HepG2 (cell line): Measurements from ENCODE around the gene GNL1. TPM values are rescaled to one million over a fixed set of nuclear protein-coding genes. Genes with fewer than 3 reads are reported as not detected.
A peak's percentile ranks its signal among the peaks of the same experiment; 100 is the strongest.

Experiments
- BRD4 ChIP-seq: sonication (generic); formaldehyde crosslinking; IDR thresholded peaks from 2 replicates; pipeline ENCODE4 v1.4.0; 2020; ENCODE audit warnings: missing genetic modification reagents
- KLF12 ChIP-seq: sonication (generic); formaldehyde crosslinking; IDR thresholded peaks from 2 replicates; pipeline ENCODE4 v1.4.0; 2020; ENCODE audit warnings: missing genetic modification reagents, borderline replicate concordance
- NFKB2 ChIP-seq: sonication (generic); formaldehyde crosslinking; IDR thresholded peaks from 2 replicates; pipeline ENCODE4 v1.4.0; 2020; ENCODE audit warnings: missing genetic modification reagents, borderline replicate concordance
- PTBP1 ChIP-seq: fragments of 200-400 bp; formaldehyde crosslinking; IDR thresholded peaks from 2 replicates; pipeline ENCODE4 v1.6.1; 2018; ENCODE audit warnings: low read length, low read depth; ENCODE audit not compliant: poor library complexity, severe bottlenecking
- RBM22 ChIP-seq: fragments of 200-400 bp; formaldehyde crosslinking; optimal IDR thresholded peaks from 2 replicates; pipeline ENCODE3; 2017; ENCODE audit warnings: mild to moderate bottlenecking, low read length, moderate library complexity
- SP5 ChIP-seq: IDR thresholded peaks from 2 replicates; pipeline ENCODE4 v1.6.1; 2016; ENCODE audit warnings: low read depth, borderline replicate concordance
- TRIM24 ChIP-seq: sonication (generic); formaldehyde crosslinking; IDR thresholded peaks from 2 replicates; pipeline ENCODE4 v1.8.0; 2022; ENCODE audit warnings: mild to moderate bottlenecking, missing genetic modification reagents
- ZNF232 ChIP-seq: sonication (generic); formaldehyde crosslinking; IDR thresholded peaks from 2 replicates; pipeline ENCODE4 v1.4.0; 2020; ENCODE audit warnings: missing genetic modification reagents, borderline replicate concordance
- ZNF33A ChIP-seq: sonication (generic); formaldehyde crosslinking; IDR thresholded peaks from 2 replicates; pipeline ENCODE4 v1.5.1; 2020; ENCODE audit warnings: missing genetic modification reagents, mild to moderate bottlenecking, moderate library complexity, borderline replicate concordance
- ZNF607 ChIP-seq: sonication (generic); formaldehyde crosslinking; IDR thresholded peaks from 2 replicates; pipeline ENCODE4 v1.5.1; 2020; ENCODE audit warnings: missing genetic modification reagents, mild to moderate bottlenecking, borderline replicate concordance
- ZNF816 ChIP-seq: sonication (generic); formaldehyde crosslinking; IDR thresholded peaks from 2 replicates; pipeline ENCODE4 v1.8.0; 2022; ENCODE audit warnings: missing genetic modification reagents, mild to moderate bottlenecking, borderline replicate concordance
- polyA plus RNA-seq, 8 experiments: library from polyadenylated mRNA; depleted of rRNA in 3 of 8; stranded (reverse) in 7 of 8; unstranded in 1 of 8; fragments of >200 nt; fragmentation: Illumina TruSeq in 4 of 8; extraction: Trizol in 4 of 8; gene quantifications; 2 replicates each; pipeline versions ENCODE4 v1.2.1 to v1.2.3, GENCODE V29; 2011 to 2016; ENCODE audit warnings: low read depth in 4 of 8, missing spikeins in 1 of 8, mixed read lengths in 1 of 8; ENCODE audit not compliant: insufficient read depth in 1 of 8
- total RNA-seq, 5 experiments: library from RNA; depleted of rRNA; stranded (reverse); fragments of >200 nt; fragmentation: Illumina TruSeq; extraction: Trizol; gene quantifications; 2 replicates each; pipeline ENCODE4 v1.2.3, GENCODE V29; 2016; ENCODE audit warnings: low read depth in 1 of 5
- TF ChIP-seq, protein P1 (sequence below): sonication (generic); formaldehyde crosslinking; IDR thresholded peaks from 2 replicates; pipeline ENCODE4 v1.4.0; 2020; ENCODE audit warnings: missing genetic modification reagents, borderline replicate concordance
- TF ChIP-seq, protein P2 (sequence below): IDR thresholded peaks from 2 replicates; pipeline ENCODE4 v1.6.1; 2018; ENCODE audit warnings: missing genetic modification reagents
- TF ChIP-seq, protein P3 (sequence below): sonication (generic); formaldehyde crosslinking; IDR thresholded peaks from 2 replicates; pipeline ENCODE4 v1.5.0; 2020; ENCODE audit warnings: missing genetic modification reagents, mild to moderate bottlenecking, borderline replicate concordance
- TF ChIP-seq, protein P4 (sequence below): sonication (generic); formaldehyde crosslinking; IDR thresholded peaks from 2 replicates; pipeline ENCODE4 v1.5.1; 2020; ENCODE audit warnings: missing genetic modification reagents, mild to moderate bottlenecking, borderline replicate concordance
- TF ChIP-seq, protein P5 (sequence below): sonication (generic); formaldehyde crosslinking; IDR thresholded peaks from 2 replicates; pipeline ENCODE4 v1.8.0; 2022; ENCODE audit warnings: low read depth, missing genetic modification reagents

GNL1 gene
- total and polyA plus RNA-seq, 2 of the 13 experiments (the other 11 are each of a cell fraction or from before 2014, with no cell fraction given) = 35.0 to 55.6 TPM

DNA sequence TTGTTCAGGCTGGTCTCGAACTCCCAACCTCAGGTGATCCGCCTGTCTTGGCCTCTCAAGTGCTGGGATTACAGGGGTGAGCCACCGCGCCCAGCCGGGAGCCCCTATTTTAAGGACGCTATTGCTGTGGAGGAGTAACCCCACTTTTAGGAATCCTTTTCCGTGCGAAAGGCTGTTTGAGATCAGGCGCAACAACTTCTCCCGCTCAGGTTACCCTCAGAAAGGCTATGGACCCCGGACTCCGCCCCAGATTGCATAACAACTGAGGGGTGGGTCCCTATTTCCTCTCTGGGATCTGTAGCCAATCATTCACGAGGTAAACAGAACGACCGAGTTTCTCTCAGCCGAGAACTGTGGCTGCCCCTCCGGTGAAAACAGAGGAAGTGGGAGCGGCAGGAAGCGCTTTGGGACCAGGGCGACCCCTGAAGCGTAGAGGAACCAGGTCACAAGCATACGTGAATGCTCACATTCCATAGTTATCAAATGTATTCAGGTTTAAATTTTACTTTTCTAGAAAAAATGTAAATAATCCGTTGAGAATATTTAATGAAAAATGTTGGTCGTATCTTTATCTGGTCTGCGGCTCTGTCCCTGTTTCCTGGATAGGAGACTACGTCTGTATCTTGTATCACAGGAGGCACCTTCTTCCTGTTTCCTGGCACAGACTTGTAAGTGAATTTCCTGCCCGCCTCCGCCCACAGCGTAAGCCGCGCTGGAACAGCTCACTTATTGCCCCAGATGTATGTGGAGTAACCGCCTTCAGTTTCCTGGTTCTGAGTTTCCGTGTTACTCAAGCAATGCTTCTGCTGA lies 40.1 kb downstream of the GNL1 start (continued):
- TF ChIP-seq, protein P1, sequence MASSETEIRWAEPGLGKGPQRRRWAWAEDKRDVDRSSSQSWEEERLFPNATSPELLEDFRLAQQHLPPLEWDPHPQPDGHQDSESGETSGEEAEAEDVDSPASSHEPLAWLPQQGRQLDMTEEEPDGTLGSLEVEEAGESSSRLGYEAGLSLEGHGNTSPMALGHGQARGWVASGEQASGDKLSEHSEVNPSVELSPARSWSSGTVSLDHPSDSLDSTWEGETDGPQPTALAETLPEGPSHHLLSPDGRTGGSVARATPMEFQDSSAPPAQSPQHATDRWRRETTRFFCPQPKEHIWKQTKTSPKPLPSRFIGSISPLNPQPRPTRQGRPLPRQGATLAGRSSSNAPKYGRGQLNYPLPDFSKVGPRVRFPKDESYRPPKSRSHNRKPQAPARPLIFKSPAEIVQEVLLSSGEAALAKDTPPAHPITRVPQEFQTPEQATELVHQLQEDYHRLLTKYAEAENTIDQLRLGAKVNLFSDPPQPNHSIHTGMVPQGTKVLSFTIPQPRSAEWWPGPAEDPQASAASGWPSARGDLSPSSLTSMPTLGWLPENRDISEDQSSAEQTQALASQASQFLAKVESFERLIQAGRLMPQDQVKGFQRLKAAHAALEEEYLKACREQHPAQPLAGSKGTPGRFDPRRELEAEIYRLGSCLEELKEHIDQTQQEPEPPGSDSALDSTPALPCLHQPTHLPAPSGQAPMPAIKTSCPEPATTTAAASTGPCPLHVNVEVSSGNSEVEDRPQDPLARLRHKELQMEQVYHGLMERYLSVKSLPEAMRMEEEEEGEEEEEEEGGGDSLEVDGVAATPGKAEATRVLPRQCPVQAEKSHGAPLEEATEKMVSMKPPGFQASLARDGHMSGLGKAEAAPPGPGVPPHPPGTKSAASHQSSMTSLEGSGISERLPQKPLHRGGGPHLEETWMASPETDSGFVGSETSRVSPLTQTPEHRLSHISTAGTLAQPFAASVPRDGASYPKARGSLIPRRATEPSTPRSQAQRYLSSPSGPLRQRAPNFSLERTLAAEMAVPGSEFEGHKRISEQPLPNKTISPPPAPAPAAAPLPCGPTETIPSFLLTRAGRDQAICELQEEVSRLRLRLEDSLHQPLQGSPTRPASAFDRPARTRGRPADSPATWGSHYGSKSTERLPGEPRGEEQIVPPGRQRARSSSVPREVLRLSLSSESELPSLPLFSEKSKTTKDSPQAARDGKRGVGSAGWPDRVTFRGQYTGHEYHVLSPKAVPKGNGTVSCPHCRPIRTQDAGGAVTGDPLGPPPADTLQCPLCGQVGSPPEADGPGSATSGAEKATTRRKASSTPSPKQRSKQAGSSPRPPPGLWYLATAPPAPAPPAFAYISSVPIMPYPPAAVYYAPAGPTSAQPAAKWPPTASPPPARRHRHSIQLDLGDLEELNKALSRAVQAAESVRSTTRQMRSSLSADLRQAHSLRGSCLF (CRISPR knock-in tag) = peak; percentile 58; the same call in 1 of the 2 replicates
- TF ChIP-seq NFKB2 (CRISPR knock-in tag) (peak; percentile 60; the same call in 1 of the 2 replicates), SP5 (peak; percentile 96), KLF12 (peak; percentile 93), RBM22 (no peak), ZNF232 (CRISPR knock-in tag) (no peak; the same call in 1 of the 2 replicates), ZNF33A (no peak; the same call in 1 of the 2 replicates), TRIM24 (CRISPR knock-in tag) (peak; percentile 57; the same call in 1 of the 2 replicates), ZNF607 (0 out of 2 replicates have a peak, but pooled peaks have one; percentile 51), PTBP1 (no peak), BRD4 (CRISPR knock-in tag) (peak; percentile 24; the same call in 1 of the 2 replicates), ZNF816 (peak; percentile 86)
- TF ChIP-seq, protein P2, sequence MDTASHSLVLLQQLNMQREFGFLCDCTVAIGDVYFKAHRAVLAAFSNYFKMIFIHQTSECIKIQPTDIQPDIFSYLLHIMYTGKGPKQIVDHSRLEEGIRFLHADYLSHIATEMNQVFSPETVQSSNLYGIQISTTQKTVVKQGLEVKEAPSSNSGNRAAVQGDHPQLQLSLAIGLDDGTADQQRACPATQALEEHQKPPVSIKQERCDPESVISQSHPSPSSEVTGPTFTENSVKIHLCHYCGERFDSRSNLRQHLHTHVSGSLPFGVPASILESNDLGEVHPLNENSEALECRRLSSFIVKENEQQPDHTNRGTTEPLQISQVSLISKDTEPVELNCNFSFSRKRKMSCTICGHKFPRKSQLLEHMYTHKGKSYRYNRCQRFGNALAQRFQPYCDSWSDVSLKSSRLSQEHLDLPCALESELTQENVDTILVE (CRISPR knock-in tag) = peak; percentile 85
- TF ChIP-seq, protein P3, sequence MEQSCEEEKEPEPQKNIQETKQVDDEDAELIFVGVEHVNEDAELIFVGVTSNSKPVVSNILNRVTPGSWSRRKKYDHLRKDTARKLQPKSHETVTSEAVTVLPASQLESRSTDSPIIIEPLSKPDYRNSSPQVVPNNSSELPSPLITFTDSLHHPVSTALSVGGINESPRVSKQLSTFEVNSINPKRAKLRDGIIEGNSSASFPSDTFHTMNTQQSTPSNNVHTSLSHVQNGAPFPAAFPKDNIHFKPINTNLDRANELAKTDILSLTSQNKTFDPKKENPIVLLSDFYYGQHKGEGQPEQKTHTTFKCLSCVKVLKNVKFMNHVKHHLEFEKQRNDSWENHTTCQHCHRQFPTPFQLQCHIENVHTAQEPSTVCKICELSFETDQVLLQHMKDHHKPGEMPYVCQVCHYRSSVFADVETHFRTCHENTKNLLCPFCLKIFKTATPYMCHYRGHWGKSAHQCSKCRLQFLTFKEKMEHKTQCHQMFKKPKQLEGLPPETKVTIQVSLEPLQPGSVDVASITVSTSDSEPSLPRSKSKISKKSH = 0 out of 2 replicates have a peak, but pooled peaks have one; percentile 58
- TF ChIP-seq, protein P4, sequence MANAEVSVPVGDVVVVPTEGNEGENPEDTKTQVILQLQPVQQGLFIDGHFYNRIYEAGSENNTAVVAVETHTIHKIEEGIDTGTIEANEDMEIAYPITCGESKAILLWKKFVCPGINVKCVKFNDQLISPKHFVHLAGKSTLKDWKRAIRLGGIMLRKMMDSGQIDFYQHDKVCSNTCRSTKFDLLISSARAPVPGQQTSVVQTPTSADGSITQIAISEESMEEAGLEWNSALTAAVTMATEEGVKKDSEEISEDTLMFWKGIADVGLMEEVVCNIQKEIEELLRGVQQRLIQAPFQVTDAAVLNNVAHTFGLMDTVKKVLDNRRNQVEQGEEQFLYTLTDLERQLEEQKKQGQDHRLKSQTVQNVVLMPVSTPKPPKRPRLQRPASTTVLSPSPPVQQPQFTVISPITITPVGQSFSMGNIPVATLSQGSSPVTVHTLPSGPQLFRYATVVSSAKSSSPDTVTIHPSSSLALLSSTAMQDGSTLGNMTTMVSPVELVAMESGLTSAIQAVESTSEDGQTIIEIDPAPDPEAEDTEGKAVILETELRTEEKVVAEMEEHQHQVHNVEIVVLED (CRISPR knock-in tag) = peak; percentile 68; the same call in 1 of the 2 replicates
- TF ChIP-seq, protein P5, sequence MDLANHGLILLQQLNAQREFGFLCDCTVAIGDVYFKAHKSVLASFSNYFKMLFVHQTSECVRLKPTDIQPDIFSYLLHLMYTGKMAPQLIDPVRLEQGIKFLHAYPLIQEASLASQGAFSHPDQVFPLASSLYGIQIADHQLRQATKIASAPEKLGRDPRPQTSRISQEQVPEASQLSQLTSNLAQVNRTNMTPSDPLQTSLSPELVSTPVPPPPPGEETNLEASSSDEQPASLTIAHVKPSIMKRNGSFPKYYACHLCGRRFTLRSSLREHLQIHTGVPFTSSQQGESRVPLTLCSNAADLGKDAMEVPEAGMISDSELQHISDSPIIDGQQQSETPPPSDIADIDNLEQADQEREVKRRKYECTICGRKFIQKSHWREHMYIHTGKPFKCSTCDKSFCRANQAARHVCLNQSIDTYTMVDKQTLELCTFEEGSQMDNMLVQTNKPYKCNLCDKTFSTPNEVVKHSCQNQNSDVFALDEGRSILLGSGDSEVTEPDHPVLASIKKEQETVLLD (CRISPR knock-in tag) = peak; percentile 41; the same call in 1 of the 2 replicates
